B cell (primary cell): Measurements from ENCODE around the gene CRYBA1. TPM values are rescaled to one million over a fixed set of nuclear protein-coding genes. Genes with fewer than 3 reads are reported as not detected.
A peak's percentile ranks its signal among the peaks of the same experiment; 100 is the strongest.

ENCODE experiments used
- ATAC-seq: fragments of 200-7000 bp; cut with Tn5 transposase; one replicate; pipeline ENCODE4 v1.10.0; 2021; ENCODE audit warnings: low read depth, mild to moderate bottlenecking, moderate number of reproducible peaks, moderate library complexity
- CTCF ChIA-PET: fragments of 350-600 bp; sonication (Branson Sonifier 250); formaldehyde crosslinking; loops from one replicate; lab custom pipeline; 2021; ENCODE audit warnings: antibody characterized with exemption, inconsistent platforms; lab: Charles Lee
- POLR2A ChIA-PET: fragments of 350-600 bp; sonication (Branson Sonifier 250); formaldehyde crosslinking; loops from one replicate; lab custom pipeline; 2021; ENCODE audit warnings: antibody characterized with exemption; lab: Charles Lee
- DNase-seq: peaks from one replicate; pipeline ENCODE4 v3.0.0; 2013
- H2AFZ ChIP-seq: 2 replicates; pipeline ENCODE4 v1.6.1; 2012; ENCODE audit warnings: mild to moderate bottlenecking, low read depth, low read length; ENCODE audit not compliant: insufficient read depth, poor library complexity, severe bottlenecking
- H3K27ac ChIP-seq, 2 donors: 1 replicate in 1 of 2; 2 replicates in 1 of 2; pipeline ENCODE4 v1.5.1; 2012 to 2013; ENCODE audit warnings: low read length in 2 of 2, mild to moderate bottlenecking in 2 of 2, moderate library complexity in 1 of 2
- H3K27me3 ChIP-seq, 4 experiments: fragments of 200-600 bp in 1 of 4; sonication (generic) in 1 of 4; replicated peaks in 1 of 4; 1 replicate in 2 of 4; 2 replicates in 2 of 4; pipeline versions ENCODE4 v1.6.1 to v1.7.0; 2013 to 2016; ENCODE audit warnings: low read length in 3 of 4, mild to moderate bottlenecking in 2 of 4, mixed read lengths in 1 of 4, moderate library complexity in 1 of 4; ENCODE audit not compliant: insufficient read depth in 4 of 4, control insufficient read depth in 3 of 4; ENCODE audit errors: control extremely low read depth in 1 of 4
- H3K36me3 ChIP-seq, 2 experiments: replicated peaks in 1 of 2; 1 replicate in 1 of 2; 2 replicates in 1 of 2; pipeline versions ENCODE4 v1.6.1 to v1.7.1; 2013; ENCODE audit warnings: low read length in 1 of 2; ENCODE audit not compliant: insufficient read depth in 2 of 2, control insufficient read depth in 1 of 2; ENCODE audit errors: control extremely low read depth in 1 of 2, extremely low read depth in 1 of 2
- H3K4me1 ChIP-seq, 2 donors: fragments of 200-600 bp in 1 of 2; sonication (generic) in 1 of 2; 1 replicate in 1 of 2; 2 replicates in 1 of 2; pipeline versions ENCODE4 v1.5.1 to v1.6.1; 2013 to 2017; ENCODE audit warnings: low read length in 2 of 2; ENCODE audit not compliant: control insufficient read depth in 2 of 2, insufficient read depth in 2 of 2
- H3K4me2 ChIP-seq: replicated peaks from 2 replicates; pipeline ENCODE3; 2012; ENCODE audit warnings: mild to moderate bottlenecking, low read depth, low read length; ENCODE audit not compliant: poor library complexity, severe bottlenecking
- H3K4me3 ChIP-seq, 5 experiments: fragments of 200-600 bp in 1 of 5; sonication (generic) in 1 of 5; 1 replicate in 3 of 5; 2 replicates in 2 of 5; pipeline versions ENCODE4 v1.5.1 to v1.7.0; 2011 to 2016; ENCODE audit warnings: low read length in 4 of 5, mild to moderate bottlenecking in 4 of 5, low read depth in 2 of 5, control low read depth in 1 of 5, moderate library complexity in 1 of 5; ENCODE audit not compliant: insufficient read depth in 1 of 5; ENCODE audit errors: control extremely low read depth in 1 of 5, extremely low read depth in 1 of 5
- H3K79me2 ChIP-seq: fragments of 200-600 bp; sonication (generic); one replicate; pipeline ENCODE4 v1.6.0; 2016; ENCODE audit warnings: low read length; ENCODE audit not compliant: control insufficient read depth, insufficient read depth
- H3K9ac ChIP-seq: fragments of 200-600 bp; sonication (generic); 2 replicates; pipeline ENCODE4 v1.6.1; 2017; ENCODE audit warnings: mild to moderate bottlenecking, low read length, moderate library complexity
- H3K9me3 ChIP-seq, 3 donors: one replicate each; pipeline versions ENCODE4 v1.6.1 to v1.7.1; 2013; ENCODE audit warnings: low read length in 2 of 3; ENCODE audit not compliant: control insufficient read depth in 2 of 3, insufficient read depth in 1 of 3; ENCODE audit errors: control extremely low read depth in 1 of 3
- H4K20me1 ChIP-seq: 2 replicates; pipeline ENCODE4 v1.6.0; 2012; ENCODE audit warnings: mild to moderate bottlenecking, low read length; ENCODE audit not compliant: insufficient read depth, control insufficient read depth, poor library complexity, severe bottlenecking
- H3K27ac Mint-ChIP-seq: one replicate; pipeline ENCODE4 v1.8.0; 2021; ENCODE audit warnings: mixed read lengths
- H3K27me3 Mint-ChIP-seq: one replicate; pipeline ENCODE4 v1.8.0; 2021; ENCODE audit warnings: mixed read lengths
- H3K4me1 Mint-ChIP-seq: one replicate; pipeline ENCODE4 v1.8.0; 2021; ENCODE audit warnings: mixed read lengths
- H3K4me3 Mint-ChIP-seq: one replicate; pipeline ENCODE4 v1.8.0; 2021; ENCODE audit warnings: mixed read lengths
- H3K9me3 Mint-ChIP-seq: one replicate; pipeline ENCODE4 v1.8.0; 2022; ENCODE audit warnings: mixed read lengths; ENCODE audit not compliant: insufficient read depth
- EZH2 ChIP-seq: IDR thresholded peaks from 2 replicates; pipeline ENCODE4 v1.6.1; 2012; ENCODE audit warnings: borderline replicate concordance, low read depth, mild to moderate bottlenecking, moderate library complexity, low read length; ENCODE audit not compliant: insufficient read depth, poor library complexity, severe bottlenecking
- WGBS: methylation state at CpG from one replicate; pipeline ENCODE4 v1.1.5; 2013; ENCODE audit warnings: missing lambda C conversion rate; ENCODE audit not compliant: insufficient coverage; 5-methylcytosine and 5-hydroxymethylcytosine counted together
- intact Hi-C: fragments of 100-400 bp; cut with micrococcal nuclease; formaldehyde crosslinking; loops from one replicate; pipeline ENCODE4 v1.10.0; 2022
- polyA plus RNA-seq: library from polyadenylated mRNA; depleted of rRNA; stranded (reverse); fragments of >200 nt; gene quantifications from 2 replicates; pipeline ENCODE4 v1.2.3, GENCODE V29; 2012
- total RNA-seq, 2 donors: library from RNA; stranded (reverse); fragments of 120-200 nt in 1 of 2; gene quantifications; 1 replicate in 1 of 2; 2 replicates in 1 of 2; pipeline versions ENCODE4 v1.2.3 to v1.2.4, GENCODE V29; 2013 to 2022
- TF ChIP-seq, protein P1 (sequence below): fragments of 200-600 bp; IDR thresholded peaks from one replicate; pipeline ENCODE4 v1.8.0; 2022; ENCODE audit warnings: antibody characterized with exemption, mild to moderate bottlenecking

The CRYBA1 gene
- total and polyA plus RNA-seq, 2 donors (not counting 1 experiment from before 2014, with no cell fraction given), result not detected

DNA sequence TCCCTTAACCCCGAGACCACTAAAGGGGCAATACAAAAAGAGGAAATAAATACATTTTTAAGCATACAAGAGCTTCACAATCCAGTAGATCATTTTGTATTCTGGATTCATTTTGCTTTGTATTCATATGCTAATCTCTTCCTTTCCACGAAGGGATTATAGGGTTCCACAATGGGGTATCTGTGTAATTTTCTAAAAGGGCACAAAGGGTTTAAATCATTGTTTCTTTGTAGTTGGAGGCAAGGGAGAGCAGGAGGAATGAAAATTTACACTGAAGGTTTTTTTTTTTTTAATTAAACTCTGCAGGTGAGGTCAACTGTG, 47.9 kb downstream of the CRYBA1 start:
- H3K4me3 Mint-ChIP-seq, result peak overlapping the region; percentile 97
- intact Hi-C loops, result loop anchor here (1.0 to 10.0 kb wide), 8 partner anchors 96 to 1083 kb away; partner anchors contain the start of genes ABHD15, BLTP2, CPD and RAB34
- H3K27me3 ChIP-seq, result no peaks in the 10 kb centered on the region

DNA sequence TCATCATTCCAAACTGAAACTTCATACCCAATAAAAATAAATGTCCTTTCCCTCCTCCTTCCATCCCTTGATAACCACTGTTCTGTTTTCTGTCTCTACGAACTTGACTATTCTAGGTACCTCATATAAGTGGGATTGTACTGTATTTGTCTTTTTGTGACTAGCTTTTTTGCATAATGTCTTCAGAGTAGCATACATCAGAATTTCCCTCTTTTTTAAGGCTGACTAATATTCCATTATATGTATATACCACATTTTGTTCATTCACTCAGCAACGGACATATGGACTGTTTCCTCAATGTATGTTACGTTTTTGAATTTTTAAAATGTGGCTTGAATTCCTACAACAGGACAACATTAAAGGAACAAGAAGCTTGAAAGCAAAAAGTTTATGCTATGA, 48.8 kb downstream of the CRYBA1 start:
- peak overlapping the region; percentile 82 to 94 for H3K27ac ChIP-seq
- H3K27me3 Mint-ChIP-seq, result no peaks in the 10 kb centered on the region
- no peak for ATAC-seq

More for the DNA sequence above, 47.9 kb downstream of the CRYBA1 start:
- H3K4me3 ChIP-seq, result peak overlapping the region; percentile 89 to 95 (median 91)
- H3K9ac ChIP-seq, result peak overlapping the region; percentile 86
- peaks cover 37% of the 10 kb centered on the region for H4K20me1 ChIP-seq
- ATAC-seq, result no peak
- no peaks in the 10 kb centered on the region for H3K9me3 Mint-ChIP-seq
- peaks cover 37% of the 10 kb centered on the region for H3K79me2 ChIP-seq
- CTCF ChIA-PET, result interaction anchor here (1.0 to 1.4 kb wide), 8 partner anchors 9 to 323 kb away, joined by 3 to 10 read pairs (median 4); partner anchors contain the start of gene MYO18A
- H3K4me2 ChIP-seq, result peak overlapping the region; percentile 88
- H3K9me3 ChIP-seq, result no peaks in the 10 kb centered on the region
- no CpG with 5 or more reads among the region's 2 CpGs for WGBS
- peaks cover 25% of the 10 kb centered on the region for H3K4me1 Mint-ChIP-seq
- H3K27me3 Mint-ChIP-seq, result no peaks in the 10 kb centered on the region
- POLR2A ChIA-PET, result interaction anchor here (0.6 to 1.6 kb wide), 6 partner anchors 8 to 649 kb away, joined by 3 to 8 read pairs (median 4); partner anchors contain the start of genes BLTP2, PHF12 and TAOK1
- peak overlapping the region; percentile 97 for H3K27ac Mint-ChIP-seq
- H3K4me1 ChIP-seq, result peaks cover 29 to 30% of the 10 kb centered on the region in 2 donors
- H3K36me3 ChIP-seq, result peaks cover 2 to 7% of the 10 kb centered on the region in 2 experiments
- DNase-seq, result no peak
- H3K27ac ChIP-seq, result peak overlapping the region; percentile 82 to 94
- peak overlapping the region; percentile 83 for H2AFZ ChIP-seq
- TF ChIP-seq, protein P1, sequence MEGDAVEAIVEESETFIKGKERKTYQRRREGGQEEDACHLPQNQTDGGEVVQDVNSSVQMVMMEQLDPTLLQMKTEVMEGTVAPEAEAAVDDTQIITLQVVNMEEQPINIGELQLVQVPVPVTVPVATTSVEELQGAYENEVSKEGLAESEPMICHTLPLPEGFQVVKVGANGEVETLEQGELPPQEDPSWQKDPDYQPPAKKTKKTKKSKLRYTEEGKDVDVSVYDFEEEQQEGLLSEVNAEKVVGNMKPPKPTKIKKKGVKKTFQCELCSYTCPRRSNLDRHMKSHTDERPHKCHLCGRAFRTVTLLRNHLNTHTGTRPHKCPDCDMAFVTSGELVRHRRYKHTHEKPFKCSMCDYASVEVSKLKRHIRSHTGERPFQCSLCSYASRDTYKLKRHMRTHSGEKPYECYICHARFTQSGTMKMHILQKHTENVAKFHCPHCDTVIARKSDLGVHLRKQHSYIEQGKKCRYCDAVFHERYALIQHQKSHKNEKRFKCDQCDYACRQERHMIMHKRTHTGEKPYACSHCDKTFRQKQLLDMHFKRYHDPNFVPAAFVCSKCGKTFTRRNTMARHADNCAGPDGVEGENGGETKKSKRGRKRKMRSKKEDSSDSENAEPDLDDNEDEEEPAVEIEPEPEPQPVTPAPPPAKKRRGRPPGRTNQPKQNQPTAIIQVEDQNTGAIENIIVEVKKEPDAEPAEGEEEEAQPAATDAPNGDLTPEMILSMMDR, result no peak
- no peak for TF ChIP-seq EZH2

More for the DNA sequence above, 48.8 kb downstream of the CRYBA1 start:
- TF ChIP-seq, protein P1, result no peak
- no peaks in the 10 kb centered on the region for H3K9me3 ChIP-seq
- no peaks in the 10 kb centered on the region for H3K27me3 ChIP-seq
- no peak overlapping the region for H3K9ac ChIP-seq
- no peak overlapping the region for H2AFZ ChIP-seq
- Mint-ChIP-seq H3K27ac (peak overlapping the region; percentile 69), H3K4me3 (peak overlapping the region; percentile 40), H3K9me3 (no peaks in the 10 kb centered on the region), H3K4me1 (peaks cover 23% of the 10 kb centered on the region)
- ChIA-PET CTCF (no interaction called here), POLR2A (no interaction called here)
- no peak overlapping the region for H3K4me3 ChIP-seq
- no CpG with 5 or more reads among the region's 3 CpGs for WGBS
- intact Hi-C loops, result loop anchor here (2.0 to 10.0 kb wide), 3 partner anchors 319 to 651 kb away; partner anchors contain the start of genes BLTP2 and SSH2
- peaks cover 20 to 22% of the 10 kb centered on the region in 2 donors for H3K4me1 ChIP-seq
- H3K79me2 ChIP-seq, result peaks cover 28% of the 10 kb centered on the region
- H4K20me1 ChIP-seq, result peaks cover 28% of the 10 kb centered on the region
- no peak for DNase-seq
- H3K36me3 ChIP-seq, result no peaks in the 10 kb centered on the region
- H3K4me2 ChIP-seq, result no peak overlapping the region
